Stimulated activated CD8-positive, alpha-beta memory T cell treated with anti-CD3 and anti-CD28 coated beads, Interleukin-4, amount 100 ng/mL, for 48 hours (primary cell): ENCODE data around the gene UACA.
"Not testable (repeated sequence)": the region's sequence is repeated elsewhere in the genome, so short reads cannot be mapped to it uniquely, and the experiment has no call there.

Experiments
- DNase-seq: peaks from one replicate; pipeline ENCODE4 v3.0.0-alpha.2; 2020

Gene UACA

GRCh38 chr15:70763120-70763949 is at the start of gene UACA:
TSS of gene UACA (minus strand) at chr15:70763558. CDS start at chr15:70763407, 151 bp downstream.
- peak; percentile 88 for DNase-seq

- DNase-seq, result no peak
Observed at GRCh38 chr15:70812827-70813364, 49.5 kb upstream of the UACA start.

- no peak for DNase-seq
Observed at GRCh38 chr15:70810916-70811578, 47.7 kb upstream of the UACA start.

- no peak for DNase-seq
Observed at GRCh38 chr15:70806992-70807712, 43.8 kb upstream of the UACA start.

- DNase-seq, result not testable (repeated sequence)
Observed at GRCh38 chr15:70804388-70804787, 41.0 kb upstream of the UACA start.

GRCh38 chr15:70802629-70803028 is 39.3 kb upstream of the UACA start:
- DNase-seq, result no peak

GRCh38 chr15:70801109-70801508 is 37.8 kb upstream of the UACA start:
- no peak for DNase-seq

- DNase-seq, result no peak
Observed at GRCh38 chr15:70799667-70800450, 36.5 kb upstream of the UACA start.

- no peak for DNase-seq
Observed at GRCh38 chr15:70797464-70797863, 34.1 kb upstream of the UACA start.

GRCh38 chr15:70796516-70797310 is 33.4 kb upstream of the UACA start:
- DNase-seq, result no peak

GRCh38 chr15:70795311-70795665 is 31.9 kb upstream of the UACA start:
- no peak for DNase-seq

- DNase-seq, result no peak
Observed at GRCh38 chr15:70794596-70795310, 31.4 kb upstream of the UACA start.

- no peak for DNase-seq
Observed at GRCh38 chr15:70793694-70794093, 30.3 kb upstream of the UACA start.

- DNase-seq, result no peak
Observed at GRCh38 chr15:70792171-70792573, 28.8 kb upstream of the UACA start.

GRCh38 chr15:70791259-70791658 is 27.9 kb upstream of the UACA start:
- DNase-seq, result no peak

- no peak for DNase-seq
Observed at GRCh38 chr15:70789213-70789612, 25.9 kb upstream of the UACA start.

GRCh38 chr15:70788114-70789049 is 25.0 kb upstream of the UACA start:
- DNase-seq, result no peak

- DNase-seq, result no peak
Observed at GRCh38 chr15:70786996-70787395, 23.6 kb upstream of the UACA start.

- DNase-seq, result no peak
Observed at GRCh38 chr15:70783610-70784022, 20.3 kb upstream of the UACA start.

GRCh38 chr15:70783041-70783440 is 19.7 kb upstream of the UACA start:
- no peak for DNase-seq
